Measurements from ENCODE around the gene CHSY1. TPM values are rescaled to one million over a fixed set of nuclear protein-coding genes. Genes with fewer than 3 reads are reported as not detected.

CHSY1 gene
- total and polyA plus RNA-seq, 11 donors = 5.6 to 41.3 (median 11.1) TPM

- intact Hi-C loops (cut with DNase I) = loop anchor here in 4 of 10 donors (10.0 kb wide), 3 partner anchors 355 to 665 kb away; partner anchors contain the start of genes ASB7 (in 3 of the 4), LINS1 (in 3 of the 4) and LRRK1 (in 1 of the 4)
- WGBS, 4 donors = 74 to 81% (median 80%) methylated on average over 16 of the region's 16 CpGs
- peak; percentile 17 to 55 (median 36) for TF ChIP-seq CTCF (IDR thresholded peaks at IDR 0.05)
- no peak for TF ChIP-seq POLR2A (IDR thresholded peaks at IDR 0.05)
- Histone ChIP-seq H3K36me3 (peaks cover 0 to 58% (median 51%) of the 10 kb centered on the region in 9 donors), H3K4me1 (peaks cover 0 to 45% (median 12%) of the 10 kb centered on the region in 12 donors), H3K4me3 (no peak overlapping the region), H3K27me3 (no peaks in the 10 kb centered on the region), H3K9me3 (no peaks in the 10 kb centered on the region), H3K27ac (peak overlapping the region in 2 of 12 donors; percentile 37 to 44)
- ATAC-seq (peak; percentile 48 to 75 (median 62)), DNase-seq (peak in 3 of 5 donors; percentile 32 to 71 (median 62))
Measured at GRCh38 chr15:101269479-101270223, 17.8 kb upstream of the CHSY1 start.

- Histone ChIP-seq H3K4me1 (peaks cover 0 to 38% (median 12%) of the 10 kb centered on the region in 12 donors), H3K27ac (peak overlapping the region in 9 of 12 donors; percentile 5 to 81 (median 55)), H3K27me3 (no peaks in the 10 kb centered on the region), H3K36me3 (peaks cover 0 to 36% (median 30%) of the 10 kb centered on the region in 9 donors), H3K9me3 (no peaks in the 10 kb centered on the region), H3K4me3 (no peak overlapping the region)
- WGBS, 4 donors = 60 to 79% (median 69%) methylated on average over 18 of the region's 18 CpGs
- ATAC-seq = peak in 3 of 4 donors; percentile 42 to 58 (median 54)
- intact Hi-C loops (cut with DNase I) = loop anchor here in 4 of 10 donors (10.0 kb wide), 3 partner anchors 353 to 663 kb away; partner anchors contain the start of genes ASB7 (in 2 of the 4), LINS1 (in 2 of the 4) and LRRK1 (in 1 of the 4)
- TF ChIP-seq POLR2A (IDR thresholded peaks at IDR 0.05) (no peak), CTCF (IDR thresholded peaks at IDR 0.05) (no peak)
- peak in 3 of 5 donors; percentile 48 to 65 (median 57) for DNase-seq
Measured at GRCh38 chr15:101267320-101268104, 15.7 kb upstream of the CHSY1 start.

- intact Hi-C loops (cut with DNase I) = loop anchor here in 4 of 10 donors (10.0 kb wide), 3 partner anchors 352 to 662 kb away; partner anchors contain the start of genes ASB7 (in 2 of the 4), LINS1 (in 2 of the 4) and LRRK1 (in 1 of the 4)
- H3K4me3 ChIP-seq = no peak overlapping the region
Measured at GRCh38 chr15:101266787-101267186, 14.9 kb upstream of the CHSY1 start.

More at GRCh38 chr15:101266787-101267186, 14.9 kb upstream of the CHSY1 start:
- DNase-seq = no peak
- no peak for TF ChIP-seq POLR2A (IDR thresholded peaks at IDR 0.05)
- TF ChIP-seq CTCF (IDR thresholded peaks at IDR 0.05) = no peak
- 67 to 74% (median 70%) methylated on average over 7 to 9 of the region's 9 CpGs for WGBS, 4 donors
- Histone ChIP-seq H3K27me3 (no peaks in the 10 kb centered on the region), H3K9me3 (no peaks in the 10 kb centered on the region), H3K27ac (peak overlapping the region in 9 of 12 donors; percentile 5 to 81 (median 55)), H3K4me1 (peaks cover 0 to 38% (median 12%) of the 10 kb centered on the region in 12 donors), H3K36me3 (peaks cover 0 to 29% (median 23%) of the 10 kb centered on the region in 9 donors)
- no peak for ATAC-seq

All from heart left ventricle (tissue), 16 donors.